ENCODE measurements around the gene FOXN3.

- TF ChIP-seq YY1 (IDR thresholded peaks at IDR 0.05; ENCODE audit: insufficient read depth, insufficient read length) (no peak), ZNF274 (IDR thresholded peaks at IDR 0.05; ENCODE audit: low read depth, low read length) (no peak), SUZ12 (IDR thresholded peaks at IDR 0.05; ENCODE audit: extremely low read depth, insufficient read depth, insufficient read length) (no peak)
These were observed 294.9 kb downstream of the FOXN3 start for GRCh38 chr14:89121968-89122620.

Data from NT2/D1 (cell line).